GM19324 (cell line): ENCODE measurements around the gene ASB13.
A peak's percentile ranks its signal among the peaks of the same experiment; 100 is the strongest.

Experiments
- ATAC-seq: cut with Tn5 transposase; IDR thresholded peaks from one replicate; pipeline ENCODE4 v1.9.1; 2021; ENCODE audit warnings: mild to moderate bottlenecking, moderate library complexity; ENCODE audit not compliant: unreplicated experiment, low FRiP score

ASB13 gene

DNA sequence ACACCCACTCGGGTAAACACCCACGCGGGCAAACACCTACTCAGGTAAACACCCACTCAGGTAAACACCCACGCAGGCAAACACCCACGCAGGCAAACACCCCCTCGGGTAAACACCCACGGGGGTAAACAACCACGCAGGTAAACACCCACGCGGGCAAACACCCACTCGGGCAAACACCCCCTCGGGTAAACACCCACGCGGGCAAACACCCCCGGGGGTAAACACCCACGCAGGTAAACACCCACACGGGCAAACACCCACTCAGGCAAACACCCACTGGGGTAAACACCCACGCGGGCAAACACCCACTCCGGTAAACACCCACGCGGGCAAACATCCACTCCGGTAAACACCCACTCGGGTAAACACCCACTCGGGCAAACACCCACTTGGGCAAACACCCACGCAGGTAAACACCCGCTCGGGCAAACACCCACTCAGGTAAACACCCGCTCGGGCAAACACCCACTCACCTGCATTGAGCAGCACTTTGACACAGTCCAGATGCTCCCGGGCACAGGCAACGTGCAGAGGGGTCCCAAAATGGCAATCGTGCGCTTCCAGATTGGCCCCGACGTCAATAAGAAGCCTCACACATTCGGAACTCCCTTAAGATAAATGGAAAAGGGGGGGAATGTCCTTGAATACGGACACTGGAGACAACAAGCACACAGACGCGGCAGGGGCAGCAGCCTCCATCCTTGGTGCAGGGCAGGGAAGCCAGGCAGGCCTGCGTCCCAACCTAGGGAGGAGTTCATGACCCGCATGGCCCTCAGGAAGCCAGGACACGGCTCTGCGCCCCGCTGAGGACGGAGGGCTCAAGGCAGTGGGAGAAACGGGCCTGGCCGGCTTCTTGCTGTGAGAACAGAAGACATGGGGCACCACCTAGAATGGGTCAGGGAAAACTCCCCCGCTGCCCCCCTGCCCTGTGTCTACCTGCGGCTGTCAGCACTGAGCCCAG is 17.6 kb downstream of the ASB13 start:
- ATAC-seq: no peak

DNA sequence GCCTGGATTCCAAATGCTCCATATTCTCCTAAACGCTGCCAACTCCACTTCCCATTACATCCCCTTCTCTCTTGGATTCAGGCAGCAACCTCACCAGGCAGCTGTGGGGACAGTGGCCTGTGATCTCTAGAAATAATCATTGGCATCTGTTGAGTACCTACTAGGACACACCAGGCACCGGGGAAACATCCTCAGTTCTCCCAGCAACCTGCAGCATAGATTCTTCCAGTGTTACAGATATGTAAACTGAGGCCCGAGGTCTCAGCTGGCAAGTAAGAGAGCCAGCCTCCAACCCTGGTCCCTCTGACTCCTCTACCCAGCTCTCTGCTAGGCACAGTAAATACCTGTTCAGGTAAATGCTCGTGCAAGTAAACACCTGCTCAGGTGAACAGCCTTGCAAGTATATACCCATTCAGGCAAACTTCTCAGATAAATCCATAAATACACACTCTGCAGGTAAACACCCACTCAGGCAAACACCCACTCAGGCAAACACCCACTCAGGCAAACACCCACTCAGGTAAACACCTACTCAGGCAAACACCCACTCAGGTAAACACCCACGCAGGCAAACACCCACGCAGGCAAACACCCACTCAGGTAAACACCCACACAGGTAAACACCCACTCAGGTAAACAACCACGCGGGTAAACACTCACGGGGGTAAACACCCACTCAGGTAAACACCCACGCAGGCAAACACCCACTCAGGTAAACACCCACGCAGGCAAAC is 18.7 kb downstream of the ASB13 start:
- no peak for ATAC-seq

DNA sequence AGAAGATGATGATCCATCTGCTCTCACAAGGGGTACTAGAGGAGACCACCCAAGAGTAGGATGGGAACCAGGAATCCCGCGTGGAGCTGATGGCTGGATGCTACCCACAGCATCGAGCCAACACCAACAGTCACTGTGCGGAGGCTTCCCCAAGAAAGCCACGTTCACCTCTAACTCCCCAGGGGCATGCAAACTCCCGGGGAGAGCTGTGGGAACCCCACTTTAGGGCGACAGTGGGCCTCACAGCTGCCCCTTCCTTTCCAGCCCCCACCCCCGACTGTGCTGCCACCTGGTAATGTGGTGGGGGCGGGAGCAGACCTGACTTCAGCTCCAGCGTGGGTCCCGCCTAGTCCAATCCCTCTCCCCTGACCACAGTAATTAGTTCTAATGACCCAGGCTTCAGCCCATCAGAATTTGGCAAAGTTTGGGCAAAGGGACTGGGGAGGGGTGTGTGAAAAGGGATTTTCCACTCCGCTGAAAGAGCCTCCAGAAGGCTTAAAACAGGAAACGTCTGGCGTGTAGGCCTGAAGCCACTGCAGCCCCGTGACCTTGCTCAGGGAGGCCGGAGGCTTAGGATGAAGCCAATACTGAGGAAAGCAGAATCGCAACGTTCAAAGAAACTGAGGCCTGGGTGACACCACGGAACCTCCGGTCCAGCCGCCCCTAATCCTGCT is 20.3 kb downstream of the ASB13 start:
- ATAC-seq: no peak

DNA sequence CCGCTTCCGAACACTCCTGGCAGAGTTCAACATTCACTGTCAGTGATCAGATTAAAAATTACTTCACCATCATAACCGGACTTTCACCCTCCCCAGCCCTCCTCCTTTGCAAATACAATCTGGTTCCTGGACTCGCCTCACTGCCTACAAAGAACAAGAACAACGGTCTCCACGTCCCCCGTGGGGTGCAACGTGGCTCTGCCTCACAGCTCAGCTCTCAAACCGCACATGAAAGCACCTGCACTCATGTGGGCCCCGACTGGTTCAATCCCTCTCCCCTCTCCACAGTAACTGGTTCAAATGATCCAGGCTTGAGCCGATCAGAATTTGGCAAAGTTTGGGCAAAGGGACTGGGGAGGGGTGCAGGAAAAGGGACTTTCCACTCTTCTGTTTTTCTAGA is 21.0 kb downstream of the ASB13 start:
- no peak for ATAC-seq

DNA sequence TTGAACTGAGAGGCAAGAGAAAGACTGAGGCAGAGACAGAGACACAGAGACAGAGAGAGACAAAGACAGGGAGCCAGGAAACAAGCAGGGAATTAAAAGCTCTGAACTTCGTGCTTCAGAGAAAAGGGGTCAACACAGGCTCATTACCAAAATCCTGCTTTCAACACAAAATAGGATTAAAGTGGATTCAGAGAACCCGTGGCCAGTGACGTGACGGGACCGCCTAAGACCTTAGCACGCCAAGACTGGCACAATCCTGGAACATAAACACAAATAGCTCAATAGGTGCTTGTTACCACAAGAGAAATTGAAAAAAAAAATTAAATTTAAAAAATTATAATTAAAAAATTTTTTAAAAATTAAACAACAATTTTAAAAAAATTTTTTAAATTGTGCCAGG is 21.5 kb downstream of the ASB13 start:
- no peak for ATAC-seq

DNA sequence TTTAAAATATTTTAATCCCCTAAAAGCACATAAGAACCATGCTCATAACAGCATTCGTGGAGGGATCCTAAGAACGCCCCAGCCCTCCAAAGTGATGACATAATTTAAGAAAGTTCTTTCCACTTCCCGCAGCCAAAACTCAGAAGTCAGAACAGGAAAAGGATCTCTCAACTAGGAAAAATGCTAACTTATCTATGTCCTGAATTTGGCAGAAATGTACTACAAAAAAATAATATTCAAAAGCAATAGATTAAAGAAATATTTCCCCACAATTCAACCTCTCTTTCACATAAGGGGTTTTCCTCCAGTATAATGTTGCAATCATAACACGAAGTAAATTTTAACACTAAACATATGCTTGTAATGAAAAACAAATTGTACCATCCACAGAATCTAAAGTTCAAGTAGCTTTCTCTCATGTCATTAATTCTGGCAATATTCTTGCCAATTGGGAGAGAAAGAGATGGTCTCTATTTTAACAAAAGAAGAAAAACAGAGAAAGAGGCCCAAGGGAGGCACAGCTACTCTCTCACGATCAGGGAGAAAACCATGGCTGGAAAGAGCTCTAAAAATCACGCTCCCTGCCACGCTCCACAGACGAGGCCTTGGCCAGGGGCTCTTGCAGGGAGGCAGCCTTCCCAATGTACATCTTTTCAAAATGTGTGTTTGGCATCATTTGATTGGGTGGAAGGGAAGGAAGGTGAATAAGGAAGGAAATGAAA is 22.9 kb downstream of the ASB13 start:
- no peak for ATAC-seq

DNA sequence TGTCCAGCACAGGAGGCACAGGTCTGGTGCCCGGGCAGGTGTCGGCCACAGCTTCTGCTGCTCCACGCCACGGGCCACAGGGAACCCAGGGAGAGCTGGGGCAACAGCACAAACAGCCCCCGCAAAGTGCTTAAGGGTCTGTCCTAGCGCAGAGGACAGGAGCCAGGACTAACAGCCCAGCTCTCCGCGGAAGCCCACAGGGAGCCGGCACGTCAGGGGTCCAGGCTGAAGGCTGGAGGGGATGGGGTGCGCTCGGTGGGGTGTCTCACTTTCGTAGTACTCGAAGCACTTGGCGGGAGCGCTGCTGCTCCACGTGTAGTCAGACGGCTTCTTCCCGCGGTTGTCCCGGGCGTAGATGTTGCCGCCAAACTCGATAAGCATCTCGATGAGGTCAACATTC is 24.9 kb downstream of the ASB13 start:
- no peak for ATAC-seq

DNA sequence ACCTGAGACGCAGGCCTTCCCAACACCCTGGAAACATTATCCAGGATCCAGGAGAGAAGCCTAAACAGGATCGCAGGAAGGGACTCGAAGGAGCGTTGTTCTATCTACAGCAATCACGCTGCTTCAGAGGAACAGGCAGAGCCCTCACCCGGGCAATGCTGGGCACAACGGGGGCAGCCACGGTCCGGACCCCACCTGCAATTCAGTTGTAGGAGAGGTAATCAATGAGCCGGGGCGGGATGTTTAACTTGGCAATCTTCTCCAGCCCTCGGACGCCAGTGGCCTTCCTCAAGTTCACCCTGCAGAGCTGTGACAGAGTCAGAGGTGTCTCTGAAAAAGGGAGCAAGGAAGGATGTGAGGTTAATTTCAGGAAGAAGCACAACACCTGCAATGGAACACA is 25.9 kb downstream of the ASB13 start:
- ATAC-seq: no peak

DNA sequence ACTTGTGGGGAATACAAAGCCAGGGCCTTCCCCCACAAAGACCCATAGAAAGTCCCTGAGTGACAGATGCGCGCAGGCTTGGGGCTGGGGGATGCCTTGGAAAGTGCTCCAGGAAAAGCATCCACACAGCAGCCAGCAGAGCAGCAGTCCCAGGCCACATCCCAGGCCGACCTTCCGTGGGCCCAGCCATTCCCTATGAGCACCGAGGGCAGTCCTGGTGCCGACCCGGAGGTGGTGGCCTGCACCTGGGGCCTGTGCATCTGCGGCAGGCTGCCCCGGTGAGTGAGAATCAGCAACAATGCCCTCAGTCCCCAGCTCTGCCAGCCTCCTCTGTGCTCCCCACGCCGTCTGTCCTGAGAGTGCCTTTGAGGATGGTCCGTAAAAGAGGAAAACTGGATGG is 26.4 kb downstream of the ASB13 start:
- ATAC-seq: no peak

DNA sequence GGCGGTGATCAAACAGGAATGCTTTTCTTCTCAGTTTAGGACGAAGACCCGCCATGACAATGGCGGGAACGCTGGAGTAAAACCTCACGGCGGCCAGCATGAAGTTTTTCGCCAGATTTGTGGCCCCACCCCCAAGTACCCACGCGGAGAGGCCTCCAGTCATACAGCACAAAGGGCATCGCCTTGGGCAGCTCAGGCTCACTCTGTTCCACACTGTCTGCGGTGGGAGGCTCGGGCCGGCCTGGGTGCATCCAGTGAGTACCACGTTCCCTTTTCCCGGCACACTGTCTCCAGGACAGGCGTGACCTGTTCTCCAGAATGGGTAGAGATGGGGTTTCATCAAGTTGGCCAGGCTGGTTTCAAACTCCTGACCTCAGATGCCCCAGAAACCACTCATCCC is 27.3 kb downstream of the ASB13 start:
- no peak for ATAC-seq

DNA sequence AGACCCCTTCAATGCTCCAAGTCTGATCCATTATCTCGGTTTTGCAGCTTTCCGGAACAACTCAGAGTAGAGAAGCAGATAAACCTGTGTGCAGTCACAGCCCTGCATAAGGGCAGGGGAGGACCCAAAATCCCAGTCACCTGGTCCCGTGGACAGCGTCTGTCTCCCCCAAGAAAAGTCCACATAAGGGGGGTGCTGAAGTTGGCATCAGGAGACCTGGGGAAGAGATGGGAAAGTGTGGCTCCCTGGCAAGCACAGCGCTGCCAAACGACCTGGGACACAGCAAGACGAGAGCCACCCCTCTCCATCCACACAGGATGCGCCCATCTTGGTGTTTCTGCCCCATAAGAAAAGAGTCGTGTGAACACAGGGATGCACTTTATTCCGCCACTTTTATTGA is 27.9 kb downstream of the ASB13 start:
- no peak for ATAC-seq

DNA sequence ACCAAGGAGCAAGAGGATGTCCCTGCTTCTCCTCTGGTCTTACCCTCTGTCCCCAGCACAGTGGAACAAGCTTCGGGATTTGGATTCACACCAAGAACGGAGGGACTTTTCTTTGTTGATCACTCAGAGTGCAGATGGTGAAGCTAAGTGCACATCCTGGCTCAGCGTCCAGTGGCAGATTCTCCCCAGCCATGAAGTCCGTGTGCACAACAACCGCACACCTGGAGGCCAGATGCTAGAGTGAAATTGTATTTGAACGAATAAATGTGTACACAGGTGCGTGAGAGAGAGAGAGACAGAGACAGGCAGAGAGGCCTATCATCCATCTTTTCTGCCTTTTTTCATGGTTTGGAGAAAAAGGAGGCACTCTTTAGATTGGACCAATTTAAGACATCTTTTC is 31.5 kb downstream of the ASB13 start:
- no peak for ATAC-seq

DNA sequence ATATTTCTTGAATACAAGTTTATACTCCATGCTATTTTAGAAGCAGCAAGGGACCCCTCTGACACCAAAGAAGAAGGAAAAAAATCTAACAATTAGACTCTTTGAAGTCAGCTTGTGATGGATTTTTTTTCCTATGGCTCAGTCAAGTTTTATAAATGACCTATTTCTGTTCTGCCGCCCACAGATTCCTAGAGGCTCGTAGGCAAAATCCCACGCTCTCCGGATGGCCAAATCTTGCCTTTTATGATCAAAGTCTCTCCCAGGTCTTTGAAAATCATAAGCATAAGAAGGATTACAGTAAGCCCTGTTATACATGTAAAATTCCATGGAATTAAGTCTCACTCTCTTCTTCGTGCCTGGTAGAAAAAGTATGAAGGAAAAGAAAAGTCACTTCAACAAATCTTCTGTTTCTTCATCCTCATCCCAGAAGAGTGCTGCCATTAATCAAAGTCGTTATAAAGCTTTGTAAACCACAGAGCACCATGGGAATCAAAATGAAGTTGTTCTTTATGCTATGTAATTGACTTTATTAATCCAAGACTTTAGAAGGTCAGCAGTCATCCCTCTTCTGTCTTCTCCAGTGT is 33.1 kb downstream of the ASB13 start:
- no peak for ATAC-seq

DNA sequence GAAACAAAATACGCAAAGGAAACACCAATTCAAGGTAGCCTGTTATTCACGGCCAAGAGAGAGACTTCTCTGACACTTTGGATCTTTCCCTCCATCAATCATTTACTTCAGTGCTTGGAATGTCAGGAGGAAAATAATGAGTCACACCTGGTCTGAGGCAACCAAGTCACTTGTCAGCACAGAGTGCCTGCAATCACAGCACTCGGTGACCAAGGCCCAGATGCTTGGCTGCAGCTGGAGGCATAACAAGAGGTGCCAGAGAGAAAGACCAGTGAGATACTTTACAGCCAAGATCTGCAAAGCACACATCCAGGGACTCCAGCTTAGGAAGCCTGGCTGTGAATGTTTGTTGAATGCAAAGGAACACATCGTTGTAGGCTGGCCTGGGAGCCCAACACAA is 33.9 kb downstream of the ASB13 start:
- no peak for ATAC-seq

DNA sequence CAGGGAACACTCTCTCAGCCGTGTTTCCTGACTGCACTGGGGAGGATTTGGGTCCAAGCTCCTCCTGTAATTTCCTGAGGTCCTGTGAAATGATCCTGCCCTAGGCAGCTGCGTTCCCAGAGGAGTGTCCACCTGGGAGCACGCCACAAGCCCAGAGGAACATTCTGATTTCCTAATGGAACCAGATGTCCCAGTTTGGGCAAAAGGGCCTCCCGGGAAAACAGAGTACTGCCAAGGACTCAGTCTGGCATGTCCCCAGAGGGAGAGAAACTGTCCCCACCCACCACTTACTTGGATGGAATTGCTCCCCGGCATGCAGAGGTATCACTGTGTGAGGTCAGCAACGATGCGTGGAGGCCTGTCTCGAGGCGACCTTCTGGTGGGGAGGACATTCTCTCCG is 34.5 kb downstream of the ASB13 start:
- ATAC-seq: no peak

DNA sequence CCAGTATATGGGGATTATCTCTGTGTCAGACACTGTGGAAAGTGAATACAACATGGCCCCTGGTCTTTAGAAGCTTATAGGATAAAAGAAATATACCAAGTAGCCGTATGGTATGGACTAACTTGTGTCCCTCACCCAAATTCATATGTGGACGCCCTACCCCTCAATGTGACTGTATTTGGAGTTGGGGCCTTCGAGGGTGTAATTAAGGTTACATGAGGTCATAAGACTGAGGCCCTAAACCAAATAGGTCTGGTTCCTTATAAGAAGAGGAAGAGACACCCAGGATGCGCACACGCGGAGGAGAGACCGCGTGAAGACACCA is 36.3 kb downstream of the ASB13 start:
- no peak for ATAC-seq

DNA sequence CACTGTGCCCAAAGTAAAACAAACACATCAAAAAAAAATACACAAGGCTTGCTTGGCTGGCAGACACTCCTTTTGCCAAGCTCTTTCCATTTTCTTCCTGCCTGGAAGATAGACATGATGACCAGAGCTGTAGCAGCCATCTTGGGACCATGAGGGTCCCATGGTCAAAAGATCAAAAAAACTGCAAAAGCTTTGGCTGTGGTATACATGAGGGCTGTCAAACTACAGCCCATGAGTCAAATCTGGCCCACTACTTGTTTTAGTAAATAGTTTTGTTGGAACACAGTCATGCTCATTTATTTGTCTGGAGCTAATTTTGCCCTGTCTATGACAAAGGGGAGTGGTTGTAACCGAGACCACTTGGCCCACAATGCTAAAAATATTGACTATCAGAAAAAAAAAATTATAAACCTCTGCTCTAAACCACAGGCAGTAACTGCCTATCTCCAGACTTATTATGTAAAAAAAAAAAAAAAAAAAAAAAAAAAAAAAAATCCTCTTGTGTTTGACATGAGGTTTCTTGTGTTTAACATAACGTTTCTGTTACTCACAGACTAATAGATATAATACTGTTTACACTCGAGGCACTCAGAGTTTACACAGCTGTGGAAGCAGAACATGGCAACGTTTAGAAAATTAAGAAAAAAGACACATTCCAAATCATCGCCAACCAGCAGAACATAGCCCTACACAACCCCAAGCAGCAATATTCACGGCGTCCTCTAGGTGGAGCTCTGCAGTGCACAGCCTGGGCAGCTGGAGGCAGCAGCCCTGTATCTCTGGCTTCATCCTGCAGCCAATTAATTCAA is 36.9 kb downstream of the ASB13 start:
- peak; percentile 71 for ATAC-seq

DNA sequence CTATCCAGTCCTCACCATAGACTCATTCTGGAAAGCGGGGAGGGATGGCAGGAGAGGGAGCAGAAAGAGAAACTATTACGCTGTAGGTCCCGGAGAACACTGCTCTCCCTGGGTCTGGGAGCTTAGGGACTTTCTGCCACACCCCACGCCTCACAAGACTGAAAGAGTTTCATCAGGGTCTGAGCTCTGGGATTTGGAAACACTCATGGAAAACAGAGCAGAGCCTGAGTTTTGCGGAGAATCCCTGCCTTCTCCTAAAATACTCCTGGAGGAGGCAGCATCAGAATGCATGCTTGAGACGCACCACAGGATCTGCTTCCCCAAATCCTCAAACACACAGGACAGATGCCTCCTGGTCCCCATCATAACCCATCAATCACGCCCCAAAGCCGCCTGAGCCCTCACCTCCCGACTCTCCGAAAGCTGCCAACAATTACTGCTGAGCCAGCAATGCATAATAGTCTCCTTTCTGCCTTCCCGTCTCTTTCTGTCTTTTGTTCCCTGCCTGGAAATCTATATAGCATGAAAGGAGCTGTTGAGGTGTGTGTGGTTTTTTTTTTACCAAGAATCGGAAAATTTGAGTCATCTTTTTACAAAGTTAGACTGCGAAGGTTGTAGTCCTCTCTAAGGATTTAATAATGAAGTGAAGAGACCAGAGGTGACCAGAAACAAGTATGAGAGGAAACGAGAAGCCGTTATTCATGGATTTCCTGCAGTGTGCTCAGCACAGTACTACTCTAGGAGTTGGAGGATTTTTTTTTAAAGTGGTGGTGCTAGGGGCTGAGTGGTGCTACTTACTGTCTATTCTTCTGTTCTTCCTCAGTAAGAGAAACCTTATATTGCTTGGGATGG is 37.7 kb downstream of the ASB13 start:
- no peak for ATAC-seq
